ENCODE results near the gene PGBD2. TPM values are rescaled to one million over a fixed set of nuclear protein-coding genes. Genes with fewer than 3 reads are reported as not detected.
A peak's percentile ranks its signal among the peaks of the same experiment; 100 is the strongest.

The PGBD2 gene
- total and polyA plus RNA-seq, 2 of the 13 experiments (the other 11 are each of a cell fraction or from before 2014, with no cell fraction given): 6.0 to 7.4 TPM

GRCh38 chr1:248873993-248874533 is 32.0 kb upstream of the PGBD2 start (continued):
- no peak for TF ChIP-seq PRDM10 (CRISPR knock-in tag; IDR thresholded peaks at IDR 0.05; ENCODE audit: low read depth)
- TF ChIP-seq HOXA5 (CRISPR knock-in tag; IDR thresholded peaks at IDR 0.05): 0 out of 2 replicates have a peak, but pooled peaks have one; percentile 19
- no peak for TF ChIP-seq ZNF121 (CRISPR knock-in tag; IDR thresholded peaks at IDR 0.05)
- TF ChIP-seq ZNF501 (CRISPR knock-in tag; IDR thresholded peaks at IDR 0.05): peak; percentile 5; the same call in 1 of the 2 replicates
- no peak for TF ChIP-seq NFYB (CRISPR knock-in tag; IDR thresholded peaks at IDR 0.05)
- TF ChIP-seq ZNF180 (CRISPR knock-in tag; IDR thresholded peaks at IDR 0.05; ENCODE audit: borderline replicate concordance, low read depth): 0 out of 2 replicates have a peak, but pooled peaks have one; percentile 9
- TF ChIP-seq MTERF4 (CRISPR knock-in tag; IDR thresholded peaks at IDR 0.05): no peak; the same call in 1 of the 2 replicates
- TF ChIP-seq ARID5B (CRISPR knock-in tag; IDR thresholded peaks at IDR 0.05): peak; percentile 39; the same call in 1 of the 2 replicates
- TF ChIP-seq RXRB (CRISPR knock-in tag; IDR thresholded peaks at IDR 0.05; ENCODE audit: borderline replicate concordance): peak; percentile 14; the same call in 1 of the 2 replicates
- TF ChIP-seq ZFP90 (CRISPR knock-in tag; IDR thresholded peaks at IDR 0.05; ENCODE audit: borderline replicate concordance): 0 out of 2 replicates have a peak, but pooled peaks have one; percentile 38
- peak; percentile 12 for TF ChIP-seq ZNF766 (CRISPR knock-in tag; IDR thresholded peaks at IDR 0.05; ENCODE audit: borderline replicate concordance)
- TF ChIP-seq SP140L (CRISPR knock-in tag; IDR thresholded peaks at IDR 0.05; ENCODE audit: borderline replicate concordance): no peak
- no peak for TF ChIP-seq ZNF678 (CRISPR knock-in tag; IDR thresholded peaks at IDR 0.05)
- no peak for TF ChIP-seq MEF2D (CRISPR knock-in tag; IDR thresholded peaks at IDR 0.05)
- peak; percentile 54; the same call in 1 of the 2 replicates for TF ChIP-seq BRCA1 (CRISPR knock-in tag; IDR thresholded peaks at IDR 0.05)
- TF ChIP-seq YEATS2 (CRISPR knock-in tag; IDR thresholded peaks at IDR 0.05; ENCODE audit: borderline replicate concordance): 0 out of 2 replicates have a peak, but pooled peaks have one; percentile 2
- peak; percentile 98; the same call in 1 of the 2 replicates for TF ChIP-seq ZBTB20 (CRISPR knock-in tag; IDR thresholded peaks at IDR 0.05; ENCODE audit: borderline replicate concordance, low read depth)
- no peak for TF ChIP-seq PAF1 (CRISPR knock-in tag; IDR thresholded peaks at IDR 0.05)
- TF ChIP-seq FOSL2 (CRISPR knock-in tag; IDR thresholded peaks at IDR 0.05): peak; percentile 80
- TF ChIP-seq ZNF674 (CRISPR knock-in tag; IDR thresholded peaks at IDR 0.05; ENCODE audit: low read depth): peak; percentile 73; the same call in 1 of the 2 replicates

All from HepG2 (cell line).